GM18511 (cell line): ENCODE results near the gene F10.

Experiments used
- ATAC-seq: cut with Tn5 transposase; IDR thresholded peaks from one replicate; pipeline ENCODE4 v1.9.1; 2021; ENCODE audit warnings: mild to moderate bottlenecking, moderate library complexity; ENCODE audit not compliant: unreplicated experiment

F10 gene

DNA sequence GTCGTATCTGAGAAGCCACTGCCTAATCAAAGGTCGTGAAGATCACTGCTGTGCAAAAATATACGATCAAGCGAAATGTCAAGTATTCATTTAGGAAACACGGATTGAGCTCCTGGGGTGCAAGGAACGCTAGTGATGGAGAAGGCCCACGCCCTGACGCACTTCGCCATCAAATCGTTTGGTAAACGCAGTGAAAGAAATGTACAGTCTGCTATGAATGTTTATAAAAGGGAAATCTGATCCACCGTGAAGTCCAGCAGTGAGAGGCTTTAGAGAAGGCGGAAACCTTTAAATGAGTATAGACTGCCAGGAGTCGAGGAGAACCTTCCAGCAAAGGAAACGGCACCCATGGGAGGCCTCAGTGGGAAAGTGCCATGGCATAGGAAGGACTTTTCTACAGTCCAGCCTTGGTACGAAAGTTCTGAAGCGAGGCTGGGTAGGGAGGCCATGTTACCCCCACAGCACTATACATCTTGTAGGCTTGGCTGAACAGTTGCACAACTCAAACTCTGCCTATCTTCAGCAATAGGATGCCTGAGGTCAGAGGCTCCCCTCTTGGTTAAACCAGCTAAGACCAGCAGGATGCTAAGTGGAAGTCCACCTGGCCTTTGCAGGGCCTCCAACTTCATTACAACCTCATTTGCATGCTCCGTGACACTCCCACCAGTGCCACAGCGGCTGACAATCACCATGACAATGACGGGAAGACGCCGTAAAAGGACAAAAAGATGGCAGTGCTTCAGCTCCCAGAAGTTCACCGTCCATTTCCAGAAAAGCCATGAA lies 65.5 kb downstream of the F10 start:
- ATAC-seq = no peak

DNA sequence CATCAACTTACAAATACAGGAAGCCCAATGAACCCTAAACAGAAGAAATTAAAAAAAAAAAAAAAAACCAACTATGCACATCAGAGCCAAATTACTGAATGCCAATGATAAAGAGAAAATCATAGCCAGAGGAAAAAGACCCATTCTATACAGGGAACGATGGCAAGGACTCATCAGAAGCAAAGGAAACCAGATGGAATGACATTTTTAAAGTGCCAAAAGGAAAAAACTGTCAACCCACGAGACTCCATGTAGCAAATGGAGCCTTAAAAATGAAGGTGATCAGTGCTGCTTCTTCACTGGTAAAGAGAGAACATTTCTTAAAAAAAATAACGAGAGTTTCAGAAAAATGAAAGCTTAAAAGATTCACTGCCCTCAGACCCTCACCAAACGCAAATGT lies 67.6 kb downstream of the F10 start:
- no peak for ATAC-seq

DNA sequence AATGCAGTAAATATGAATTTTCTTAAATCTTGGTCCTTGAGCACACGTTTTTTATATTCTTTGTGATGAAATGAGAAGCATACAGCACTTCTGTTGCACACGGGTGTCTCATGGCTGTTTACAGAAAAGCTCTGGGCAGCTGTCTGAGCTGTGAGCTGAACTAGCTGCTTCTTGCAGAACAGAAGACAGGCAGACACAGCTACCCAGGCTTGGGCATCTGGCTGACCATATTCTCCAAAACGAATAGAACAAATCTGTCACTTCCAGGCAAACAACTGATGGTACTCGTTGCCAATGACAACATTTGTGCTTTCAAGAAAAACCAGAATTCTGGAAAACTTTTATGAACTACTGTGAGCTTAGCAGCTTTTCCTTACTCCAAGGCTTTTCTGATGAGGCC lies 69.7 kb downstream of the F10 start:
- ATAC-seq = no peak

DNA sequence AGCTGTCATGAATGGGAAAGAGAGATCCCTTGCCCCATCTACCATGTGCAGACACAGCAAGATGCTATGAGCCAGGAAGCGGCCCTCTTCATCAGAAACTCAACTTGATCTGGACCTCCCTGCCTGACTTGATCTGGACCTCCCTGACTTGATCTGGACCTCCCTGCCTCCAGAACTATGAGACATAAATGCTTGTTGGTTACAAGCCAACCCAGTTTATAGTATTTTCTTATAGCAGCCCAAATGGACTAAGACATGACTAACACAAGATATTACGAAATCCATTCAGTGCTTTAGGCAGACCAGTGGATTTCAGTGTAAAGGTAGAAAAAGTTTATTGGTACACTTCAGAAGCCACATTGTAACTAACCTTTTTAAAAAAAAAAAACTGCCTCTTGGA lies 70.3 kb downstream of the F10 start:
- ATAC-seq = no peak

DNA sequence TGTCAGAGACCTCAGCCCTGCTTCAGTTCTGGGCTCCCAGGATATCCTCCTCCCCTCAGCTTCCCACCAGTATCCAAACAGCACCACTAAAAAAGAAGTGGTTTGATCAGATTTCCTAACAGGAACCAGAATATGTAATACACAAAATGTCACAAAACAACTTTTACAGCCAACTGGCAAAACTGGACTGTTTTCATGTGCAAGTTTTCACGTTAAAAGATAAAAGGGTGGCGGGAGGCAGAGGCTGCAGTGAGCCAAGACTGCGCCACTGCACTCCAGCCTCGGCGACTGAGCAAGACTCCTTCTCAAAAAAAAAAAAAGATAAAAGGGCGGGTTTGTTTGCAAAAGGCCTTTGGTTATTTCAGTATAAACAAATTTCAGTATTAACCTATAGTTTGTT lies 72.8 kb downstream of the F10 start:
- ATAC-seq = no peak

DNA sequence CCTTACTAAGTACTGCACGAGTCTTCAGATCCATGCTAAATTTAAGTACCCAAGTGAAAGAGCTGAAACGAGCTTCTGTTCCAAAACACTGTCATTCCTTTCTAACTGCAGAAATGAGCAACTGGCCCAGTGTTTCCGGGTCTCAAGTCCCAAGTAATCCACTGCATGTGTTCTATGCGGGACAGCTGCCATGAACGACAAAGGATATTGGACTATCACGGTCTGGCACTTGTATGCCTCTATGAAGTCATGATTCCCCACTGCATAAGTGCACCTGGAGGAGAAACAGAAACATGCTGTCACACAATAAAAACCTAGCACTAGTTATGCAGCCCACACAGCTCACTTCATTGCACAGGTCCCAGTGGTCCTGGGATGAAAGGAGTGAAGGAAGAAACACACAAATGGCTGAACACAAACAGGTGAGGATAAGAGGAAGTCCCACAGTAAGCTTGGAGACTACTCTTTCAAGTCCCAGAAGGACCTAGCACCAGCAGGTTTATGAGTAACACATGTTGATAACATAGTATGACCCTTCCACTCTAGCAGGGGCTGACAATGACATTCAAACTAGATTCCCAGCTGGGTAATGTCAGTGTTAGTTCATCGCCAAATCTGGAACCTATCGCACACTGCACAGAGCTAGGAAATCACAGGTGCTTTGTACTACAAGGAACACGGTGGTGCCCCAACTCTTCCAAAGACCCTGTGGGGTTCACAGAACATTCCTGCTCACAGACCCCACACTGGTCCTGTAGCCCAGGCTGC lies 74.6 kb downstream of the F10 start:
- no peak for ATAC-seq
